Smooth muscle cell (in vitro differentiated cells): ENCODE measurements around the gene GPATCH2L. TPM values are rescaled to one million over a fixed set of nuclear protein-coding genes. Genes with fewer than 3 reads are reported as not detected.

Experiments used
- DNase-seq: peaks from one replicate; lab custom pipeline; 2025; ENCODE audit not compliant: unreplicated experiment; lab: John Stamatoyannopoulos, UW
- H2AFZ ChIP-seq: fragments of 200-600 bp; sonication (generic); 2 replicates; pipeline ENCODE4 v1.6.0; 2016; ENCODE audit warnings: antibody characterized with exemption, low read depth, mild to moderate bottlenecking
- H3F3A ChIP-seq: fragments of 200-600 bp; sonication (generic); 2 replicates; pipeline ENCODE4 v1.6.0; 2017; ENCODE audit warnings: antibody characterized with exemption, low read depth
- H3K27ac ChIP-seq: fragments of 200-600 bp; sonication (generic); 2 replicates; pipeline ENCODE4 v1.5.1; 2016; ENCODE audit warnings: low read depth, mild to moderate bottlenecking
- H3K27me3 ChIP-seq: fragments of 200-600 bp; sonication (generic); 2 replicates; pipeline ENCODE4 v1.6.1; 2016; ENCODE audit warnings: low read depth, mild to moderate bottlenecking
- H3K36me3 ChIP-seq: fragments of 200-600 bp; sonication (generic); 2 replicates; pipeline ENCODE4 v1.5.1; 2016; ENCODE audit warnings: low read depth
- H3K4me1 ChIP-seq: fragments of 200-600 bp; sonication (generic); 2 replicates; pipeline ENCODE4 v1.5.1; 2016; ENCODE audit warnings: low read depth
- H3K4me2 ChIP-seq: fragments of 200-600 bp; sonication (generic); 2 replicates; pipeline ENCODE4 v1.6.0; 2016; ENCODE audit warnings: mild to moderate bottlenecking
- H3K4me3 ChIP-seq: fragments of 200-600 bp; sonication (generic); 2 replicates; pipeline ENCODE4 v1.5.1; 2016; ENCODE audit warnings: mild to moderate bottlenecking
- H3K79me2 ChIP-seq: fragments of 200-600 bp; sonication (generic); 2 replicates; pipeline ENCODE4 v1.6.0; 2016; ENCODE audit warnings: low read depth, mild to moderate bottlenecking
- H3K9ac ChIP-seq: fragments of 200-600 bp; sonication (generic); 2 replicates; pipeline ENCODE4 v1.6.0; 2016; ENCODE audit warnings: low read depth
- H3K9me3 ChIP-seq: fragments of 200-600 bp; sonication (generic); replicated peaks from 2 replicates; pipeline ENCODE4 v1.5.1; 2016; ENCODE audit warnings: low read depth
- H4K20me1 ChIP-seq: fragments of 200-600 bp; sonication (generic); 2 replicates; pipeline ENCODE4 v1.6.0; 2016; ENCODE audit warnings: low read depth
- CTCF ChIP-seq: fragments of 200-600 bp; sonication (generic); IDR thresholded peaks from 2 replicates; pipeline ENCODE4 v1.5.1; 2017; ENCODE audit warnings: borderline replicate concordance, mild to moderate bottlenecking, antibody characterized with exemption; ENCODE audit not compliant: insufficient read depth, poor library complexity, severe bottlenecking
- WGBS: methylation state at CpG from one replicate; pipeline ENCODE4 v1.1.7; 2016; ENCODE audit warnings: low lambda C conversion rate; 5-methylcytosine and 5-hydroxymethylcytosine counted together
- polyA plus RNA-seq: library from polyadenylated mRNA; unstranded; fragments of >200 nt; fragmentation: Nextera tagmentation; extraction: Ambion mirVana; gene quantifications from 2 replicates; pipeline ENCODE4 v1.2.1, GENCODE V29; 2016
- total RNA-seq: library from RNA; depleted of rRNA; stranded (reverse); fragments of >200 nt; gene quantifications from 2 replicates; pipeline ENCODE4 v1.2.3, GENCODE V29; 2014

Gene GPATCH2L
- total and polyA plus RNA-seq, 2 experiments from 2014 or later = 14.5 to 53.4 TPM

DNA sequence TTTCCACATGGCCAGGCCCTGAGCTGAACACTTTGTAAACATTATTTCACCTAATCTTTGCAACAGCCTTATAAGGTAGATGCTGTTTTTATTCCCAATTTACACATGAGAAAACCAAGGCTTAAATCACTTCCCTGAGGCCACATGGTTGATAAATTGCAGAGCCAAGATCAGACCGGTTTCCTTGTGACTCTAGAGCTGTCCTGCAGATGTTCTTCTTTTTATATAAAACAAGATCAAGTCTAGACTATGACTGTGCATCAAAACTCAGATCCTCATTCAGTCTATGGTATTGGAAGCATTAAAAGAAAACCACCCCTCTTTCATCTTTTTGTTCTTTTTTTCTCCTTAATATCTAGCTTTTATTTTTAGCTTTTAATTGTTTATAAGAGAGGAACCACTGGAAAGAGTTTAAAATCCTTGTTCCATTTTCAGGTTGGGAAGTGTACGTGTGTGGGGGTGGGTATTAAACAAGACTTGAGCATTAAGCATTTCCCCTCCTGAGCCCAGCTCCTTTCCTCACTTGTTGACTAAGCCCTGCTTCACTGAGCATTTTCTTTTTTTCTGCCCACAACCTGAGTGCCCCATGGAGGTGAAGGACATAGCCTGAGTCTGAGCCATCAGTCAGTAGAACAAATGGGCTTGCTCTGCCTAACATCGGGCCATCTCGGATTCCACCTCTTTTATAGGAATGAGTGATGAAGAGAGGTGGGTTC lies 45.4 kb downstream of the GPATCH2L start:
- H3F3A ChIP-seq = no peaks in the 10 kb centered on the region
- peaks cover 5% of the 10 kb centered on the region for H3K4me1 ChIP-seq
- peaks cover 43% of the 10 kb centered on the region for H3K36me3 ChIP-seq
- H2AFZ ChIP-seq = no peak overlapping the region
- no peak overlapping the region for H3K4me2 ChIP-seq
- peaks cover 24% of the 10 kb centered on the region for H4K20me1 ChIP-seq
- H3K27ac ChIP-seq = no peak overlapping the region
- no peak for TF ChIP-seq CTCF
- 98% methylated on average over 4 of the region's 4 CpGs for WGBS
- no peak overlapping the region for H3K9ac ChIP-seq
- no peaks in the 10 kb centered on the region for H3K27me3 ChIP-seq
- no peak for DNase-seq
- no peak overlapping the region for H3K4me3 ChIP-seq
- no peaks in the 10 kb centered on the region for H3K9me3 ChIP-seq
- H3K79me2 ChIP-seq = no peaks in the 10 kb centered on the region

GRCh38 chr14:76201162-76201561 lies 49.4 kb downstream of the GPATCH2L start:
- TF ChIP-seq CTCF = no peak
- H3K4me3 ChIP-seq = no peak overlapping the region
- H3K9ac ChIP-seq = no peak overlapping the region
- H3K4me2 ChIP-seq = no peak overlapping the region
- no peaks in the 10 kb centered on the region for H3K4me1 ChIP-seq
- peak overlapping the region; percentile 10 for H3K27ac ChIP-seq
- no peaks in the 10 kb centered on the region for H3K27me3 ChIP-seq
- WGBS = 96% methylated on average over 5 of the region's 5 CpGs
- H3K36me3 ChIP-seq = peaks cover 23% of the 10 kb centered on the region
- no peaks in the 10 kb centered on the region for H3K9me3 ChIP-seq
- peaks cover 18% of the 10 kb centered on the region for H4K20me1 ChIP-seq
- no peak overlapping the region for H2AFZ ChIP-seq
- no peaks in the 10 kb centered on the region for H3F3A ChIP-seq
- no peak for DNase-seq
- H3K79me2 ChIP-seq = no peaks in the 10 kb centered on the region

- no peak overlapping the region for H3K4me2 ChIP-seq
- no peaks in the 10 kb centered on the region for H3K79me2 ChIP-seq
- 84% methylated on average over 11 of the region's 11 CpGs for WGBS
- peaks cover 13% of the 10 kb centered on the region for H3K36me3 ChIP-seq
- H3K4me1 ChIP-seq = no peaks in the 10 kb centered on the region
- H3K9me3 ChIP-seq = no peaks in the 10 kb centered on the region
- peaks cover 18% of the 10 kb centered on the region for H4K20me1 ChIP-seq
- no peak overlapping the region for H3K9ac ChIP-seq
- H3K27me3 ChIP-seq = no peaks in the 10 kb centered on the region
- TF ChIP-seq CTCF = no peak
- no peak overlapping the region for H2AFZ ChIP-seq
- peak overlapping the region; percentile 50 for H3K27ac ChIP-seq
- H3F3A ChIP-seq = no peaks in the 10 kb centered on the region
- no peak for DNase-seq
- no peak overlapping the region for H3K4me3 ChIP-seq
Measured at GRCh38 chr14:76203086-76204001, 51.6 kb downstream of the GPATCH2L start.
